HepG2 (cell line): Measurements from ENCODE around the gene SAMD10. TPM values are rescaled to one million over a fixed set of nuclear protein-coding genes. Genes with fewer than 3 reads are reported as not detected.

ENCODE experiments used
- AKAP8 ChIP-seq: sonication (generic); formaldehyde crosslinking; IDR thresholded peaks from 2 replicates; pipeline ENCODE4 v1.5.1; 2020; ENCODE audit warnings: mild to moderate bottlenecking, missing genetic modification reagents
- BORCS8-MEF2B ChIP-seq: sonication (generic); formaldehyde crosslinking; IDR thresholded peaks from 2 replicates; pipeline ENCODE4 v1.8.0; 2022; ENCODE audit warnings: mild to moderate bottlenecking, missing genetic modification reagents
- DNMT3B ChIP-seq: conservative IDR thresholded peaks from 2 replicates; pipeline ENCODE4 v1.6.1; 2016; ENCODE audit warnings: missing biosample characterization, control low read depth
- ETV6 ChIP-seq: sonication (generic); formaldehyde crosslinking; conservative IDR thresholded peaks from 2 replicates; pipeline ENCODE4 v1.4.0; 2020; ENCODE audit warnings: missing genetic modification reagents
- HCFC1 ChIP-seq: fragments of 150-350 bp; IDR thresholded peaks from 2 replicates; pipeline ENCODE4 v1.6.1; 2014; ENCODE audit warnings: low read depth, low read length
- HOMEZ ChIP-seq: IDR thresholded peaks from 2 replicates; pipeline ENCODE4 v1.6.1; 2016; ENCODE audit warnings: low read depth
- NFATC3 ChIP-seq: sonication (generic); formaldehyde crosslinking; IDR thresholded peaks from 2 replicates; pipeline ENCODE4 v1.5.1; 2020; ENCODE audit warnings: mild to moderate bottlenecking, missing genetic modification reagents
- ONECUT2 ChIP-seq: sonication (generic); formaldehyde crosslinking; IDR thresholded peaks from 2 replicates; pipeline ENCODE4 v1.4.0; 2020; ENCODE audit warnings: missing genetic modification reagents
- TERF1 ChIP-seq: sonication (generic); formaldehyde crosslinking; IDR thresholded peaks from 2 replicates; pipeline ENCODE4 v1.8.0; 2022; ENCODE audit warnings: mild to moderate bottlenecking, missing genetic modification reagents, moderate library complexity
- ZNF234 ChIP-seq: sonication (generic); formaldehyde crosslinking; conservative IDR thresholded peaks from 2 replicates; pipeline ENCODE4 v1.5.1; 2020; ENCODE audit warnings: mild to moderate bottlenecking, missing genetic modification reagents
- ZNF3 ChIP-seq: IDR thresholded peaks from 2 replicates; pipeline ENCODE4 v1.7.0; 2017; ENCODE audit warnings: inconsistent platforms
- ZNF510 ChIP-seq: sonication (generic); formaldehyde crosslinking; IDR thresholded peaks from 2 replicates; pipeline ENCODE4 v1.4.0; 2020; ENCODE audit warnings: low read depth, mild to moderate bottlenecking, missing genetic modification reagents
- ZNF556 ChIP-seq: sonication (generic); formaldehyde crosslinking; IDR thresholded peaks from 2 replicates; pipeline ENCODE4 v1.4.0; 2020; ENCODE audit warnings: mild to moderate bottlenecking, missing genetic modification reagents, borderline replicate concordance
- ZNF567 ChIP-seq: sonication (generic); formaldehyde crosslinking; IDR thresholded peaks from 2 replicates; pipeline ENCODE4 v1.8.1; 2023; ENCODE audit warnings: mild to moderate bottlenecking, missing genetic modification reagents, borderline replicate concordance
- ZNF776 ChIP-seq: sonication (generic); formaldehyde crosslinking; IDR thresholded peaks from 2 replicates; pipeline ENCODE4 v1.4.0; 2020; ENCODE audit warnings: mild to moderate bottlenecking, missing genetic modification reagents
- polyA plus RNA-seq, 8 experiments: library from polyadenylated mRNA; depleted of rRNA in 3 of 8; stranded (reverse) in 7 of 8; unstranded in 1 of 8; fragments of >200 nt; fragmentation: Illumina TruSeq in 4 of 8; extraction: Trizol in 4 of 8; gene quantifications; 2 replicates each; pipeline versions ENCODE4 v1.2.1 to v1.2.3, GENCODE V29; 2011 to 2016; ENCODE audit warnings: low read depth in 4 of 8, missing spikeins in 1 of 8, mixed read lengths in 1 of 8; ENCODE audit not compliant: insufficient read depth in 1 of 8
- total RNA-seq, 5 experiments: library from RNA; depleted of rRNA; stranded (reverse); fragments of >200 nt; fragmentation: Illumina TruSeq; extraction: Trizol; gene quantifications; 2 replicates each; pipeline ENCODE4 v1.2.3, GENCODE V29; 2016; ENCODE audit warnings: low read depth in 1 of 5
- TF ChIP-seq, protein P1 (sequence below): IDR thresholded peaks from 2 replicates; pipeline ENCODE4 v1.6.1; 2012; ENCODE audit warnings: low read length, improper control_type of control experiment
- TF ChIP-seq, protein P2 (sequence below): sonication (generic); formaldehyde crosslinking; conservative IDR thresholded peaks from 2 replicates; pipeline ENCODE4 v1.5.0; 2020; ENCODE audit warnings: missing genetic modification reagents
- TF ChIP-seq, protein P3 (sequence below): sonication (generic); formaldehyde crosslinking; IDR thresholded peaks from 2 replicates; pipeline ENCODE4 v1.4.0; 2020; ENCODE audit warnings: missing genetic modification reagents
- TF ChIP-seq, protein P4 (sequence below): sonication (generic); formaldehyde crosslinking; IDR thresholded peaks from 2 replicates; pipeline ENCODE4 v1.5.0; 2020; ENCODE audit warnings: mild to moderate bottlenecking, missing genetic modification reagents, borderline replicate concordance

SAMD10 gene
- total and polyA plus RNA-seq, 2 of the 13 experiments (the other 11 are each of a cell fraction or from before 2014, with no cell fraction given): 6.1 to 11.0 TPM

DNA sequence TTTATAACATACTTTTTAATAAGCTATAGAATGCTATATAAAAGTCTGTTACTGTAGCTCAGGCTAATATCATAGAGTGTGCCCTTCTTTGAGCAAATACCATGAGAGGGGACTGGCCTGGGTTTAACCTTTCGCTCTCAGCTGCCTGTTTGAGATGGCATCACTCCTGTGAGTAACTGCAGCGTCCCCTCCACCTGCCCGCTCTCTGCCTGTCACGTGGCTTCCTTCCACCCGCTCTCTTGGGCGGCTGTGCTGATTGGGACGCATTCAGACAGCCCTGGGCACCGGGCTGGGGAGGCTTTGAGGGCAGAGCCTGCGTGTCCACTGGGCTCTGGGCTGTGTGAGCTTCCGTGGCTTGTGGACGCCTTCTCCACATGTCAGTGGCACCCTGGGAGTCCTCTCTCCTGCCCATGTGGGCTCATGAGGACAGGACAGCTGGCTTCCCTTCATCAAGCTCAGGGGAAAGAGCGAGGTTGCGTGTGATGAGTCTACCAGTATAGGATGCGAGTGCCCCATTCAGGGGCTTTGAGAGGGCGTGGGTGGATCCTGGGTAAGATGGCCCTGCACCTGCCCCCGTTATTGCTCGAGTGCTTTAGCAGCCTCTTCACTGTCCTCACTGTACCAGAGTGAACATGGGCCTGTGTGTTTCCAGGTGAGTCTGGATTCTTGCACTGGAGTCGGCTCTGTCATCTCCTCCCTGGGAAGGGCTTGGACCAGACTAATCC, 45.8 kb upstream of the SAMD10 start (continued):
- TF ChIP-seq, protein P1, sequence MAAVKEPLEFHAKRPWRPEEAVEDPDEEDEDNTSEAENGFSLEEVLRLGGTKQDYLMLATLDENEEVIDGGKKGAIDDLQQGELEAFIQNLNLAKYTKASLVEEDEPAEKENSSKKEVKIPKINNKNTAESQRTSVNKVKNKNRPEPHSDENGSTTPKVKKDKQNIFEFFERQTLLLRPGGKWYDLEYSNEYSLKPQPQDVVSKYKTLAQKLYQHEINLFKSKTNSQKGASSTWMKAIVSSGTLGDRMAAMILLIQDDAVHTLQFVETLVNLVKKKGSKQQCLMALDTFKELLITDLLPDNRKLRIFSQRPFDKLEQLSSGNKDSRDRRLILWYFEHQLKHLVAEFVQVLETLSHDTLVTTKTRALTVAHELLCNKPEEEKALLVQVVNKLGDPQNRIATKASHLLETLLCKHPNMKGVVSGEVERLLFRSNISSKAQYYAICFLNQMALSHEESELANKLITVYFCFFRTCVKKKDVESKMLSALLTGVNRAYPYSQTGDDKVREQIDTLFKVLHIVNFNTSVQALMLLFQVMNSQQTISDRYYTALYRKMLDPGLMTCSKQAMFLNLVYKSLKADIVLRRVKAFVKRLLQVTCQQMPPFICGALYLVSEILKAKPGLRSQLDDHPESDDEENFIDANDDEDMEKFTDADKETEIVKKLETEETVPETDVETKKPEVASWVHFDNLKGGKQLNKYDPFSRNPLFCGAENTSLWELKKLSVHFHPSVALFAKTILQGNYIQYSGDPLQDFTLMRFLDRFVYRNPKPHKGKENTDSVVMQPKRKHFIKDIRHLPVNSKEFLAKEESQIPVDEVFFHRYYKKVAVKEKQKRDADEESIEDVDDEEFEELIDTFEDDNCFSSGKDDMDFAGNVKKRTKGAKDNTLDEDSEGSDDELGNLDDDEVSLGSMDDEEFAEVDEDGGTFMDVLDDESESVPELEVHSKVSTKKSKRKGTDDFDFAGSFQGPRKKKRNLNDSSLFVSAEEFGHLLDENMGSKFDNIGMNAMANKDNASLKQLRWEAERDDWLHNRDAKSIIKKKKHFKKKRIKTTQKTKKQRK: no peak
- TF ChIP-seq ZNF556 (CRISPR knock-in tag) (no peak), HOMEZ (CRISPR knock-in tag) (no peak), DNMT3B (CRISPR knock-in tag) (no peak), ZNF567 (CRISPR knock-in tag) (no peak), HCFC1 (no peak), AKAP8 (CRISPR knock-in tag) (0 out of 2 replicates have a peak, but pooled peaks have one; percentile 47), ETV6 (no peak), NFATC3 (no peak), ZNF776 (CRISPR knock-in tag) (peak; percentile 82; the same call in 1 of the 2 replicates), BORCS8-MEF2B (CRISPR knock-in tag) (peak; percentile 46; the same call in 1 of the 2 replicates), TERF1 (no peak), ZNF3 (no peak), ONECUT2 (CRISPR knock-in tag) (no peak), ZNF510 (CRISPR knock-in tag) (0 out of 2 replicates have a peak, but pooled peaks have one; percentile 8), ZNF234 (CRISPR knock-in tag) (no peak)
- TF ChIP-seq, protein P2, sequence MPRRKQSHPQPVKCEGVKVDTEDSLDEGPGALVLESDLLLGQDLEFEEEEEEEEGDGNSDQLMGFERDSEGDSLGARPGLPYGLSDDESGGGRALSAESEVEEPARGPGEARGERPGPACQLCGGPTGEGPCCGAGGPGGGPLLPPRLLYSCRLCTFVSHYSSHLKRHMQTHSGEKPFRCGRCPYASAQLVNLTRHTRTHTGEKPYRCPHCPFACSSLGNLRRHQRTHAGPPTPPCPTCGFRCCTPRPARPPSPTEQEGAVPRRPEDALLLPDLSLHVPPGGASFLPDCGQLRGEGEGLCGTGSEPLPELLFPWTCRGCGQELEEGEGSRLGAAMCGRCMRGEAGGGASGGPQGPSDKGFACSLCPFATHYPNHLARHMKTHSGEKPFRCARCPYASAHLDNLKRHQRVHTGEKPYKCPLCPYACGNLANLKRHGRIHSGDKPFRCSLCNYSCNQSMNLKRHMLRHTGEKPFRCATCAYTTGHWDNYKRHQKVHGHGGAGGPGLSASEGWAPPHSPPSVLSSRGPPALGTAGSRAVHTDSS: no peak
- TF ChIP-seq, protein P3, sequence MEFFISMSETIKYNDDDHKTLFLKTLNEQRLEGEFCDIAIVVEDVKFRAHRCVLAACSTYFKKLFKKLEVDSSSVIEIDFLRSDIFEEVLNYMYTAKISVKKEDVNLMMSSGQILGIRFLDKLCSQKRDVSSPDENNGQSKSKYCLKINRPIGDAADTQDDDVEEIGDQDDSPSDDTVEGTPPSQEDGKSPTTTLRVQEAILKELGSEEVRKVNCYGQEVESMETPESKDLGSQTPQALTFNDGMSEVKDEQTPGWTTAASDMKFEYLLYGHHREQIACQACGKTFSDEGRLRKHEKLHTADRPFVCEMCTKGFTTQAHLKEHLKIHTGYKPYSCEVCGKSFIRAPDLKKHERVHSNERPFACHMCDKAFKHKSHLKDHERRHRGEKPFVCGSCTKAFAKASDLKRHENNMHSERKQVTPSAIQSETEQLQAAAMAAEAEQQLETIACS (CRISPR knock-in tag): no peak
- TF ChIP-seq, protein P4, sequence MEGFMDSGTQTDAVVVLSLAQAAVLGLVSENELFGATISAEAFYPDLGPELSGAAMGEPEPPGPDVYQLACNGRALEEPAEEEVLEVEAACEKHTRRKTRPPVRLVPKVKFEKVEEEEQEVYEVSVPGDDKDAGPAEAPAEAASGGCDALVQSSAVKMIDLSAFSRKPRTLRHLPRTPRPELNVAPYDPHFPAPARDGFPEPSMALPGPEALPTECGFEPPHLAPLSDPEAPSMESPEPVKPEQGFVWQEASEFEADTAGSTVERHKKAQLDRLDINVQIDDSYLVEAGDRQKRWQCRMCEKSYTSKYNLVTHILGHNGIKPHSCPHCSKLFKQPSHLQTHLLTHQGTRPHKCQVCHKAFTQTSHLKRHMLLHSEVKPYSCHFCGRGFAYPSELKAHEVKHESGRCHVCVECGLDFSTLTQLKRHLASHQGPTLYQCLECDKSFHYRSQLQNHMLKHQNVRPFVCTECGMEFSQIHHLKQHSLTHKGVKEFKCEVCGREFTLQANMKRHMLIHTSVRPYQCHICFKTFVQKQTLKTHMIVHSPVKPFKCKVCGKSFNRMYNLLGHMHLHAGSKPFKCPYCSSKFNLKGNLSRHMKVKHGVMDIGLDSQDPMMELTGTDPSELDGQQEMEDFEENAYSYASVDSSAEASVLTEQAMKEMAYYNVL: no peak
